ENCODE results near the gene TCF7L1.
"Not testable (repeated sequence)": the region's sequence is repeated elsewhere in the genome, so short reads cannot be mapped to it uniquely, and the experiment has no call there.

TCF7L1 gene

GRCh38 chr2:85291425-85292023, 158.3 kb downstream of the TCF7L1 start:
- DNase-seq: no peak

DNA sequence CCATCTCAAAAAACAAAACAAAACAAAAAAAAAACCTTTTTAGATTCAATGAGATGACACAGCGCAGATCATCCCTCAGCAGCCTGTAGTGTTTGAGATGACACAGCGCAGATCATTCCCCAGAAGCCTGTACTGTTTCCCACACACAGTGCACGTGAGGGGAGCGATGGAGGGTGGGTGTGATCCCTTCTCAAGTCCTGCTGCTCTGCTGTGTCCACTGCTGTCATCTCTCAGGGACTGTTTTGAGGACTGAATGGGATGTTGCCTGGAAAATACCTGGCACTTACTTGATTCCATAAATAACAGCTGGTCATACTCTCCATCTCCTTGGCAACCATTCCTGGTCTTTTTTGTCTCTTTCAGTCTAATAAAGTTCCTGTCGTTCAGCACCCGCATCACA, 168.9 kb downstream of the TCF7L1 start:
- no peak for DNase-seq

- DNase-seq: no peak
These were observed 170.8 kb downstream of the TCF7L1 start for GRCh38 chr2:85303780-85304531.

DNA sequence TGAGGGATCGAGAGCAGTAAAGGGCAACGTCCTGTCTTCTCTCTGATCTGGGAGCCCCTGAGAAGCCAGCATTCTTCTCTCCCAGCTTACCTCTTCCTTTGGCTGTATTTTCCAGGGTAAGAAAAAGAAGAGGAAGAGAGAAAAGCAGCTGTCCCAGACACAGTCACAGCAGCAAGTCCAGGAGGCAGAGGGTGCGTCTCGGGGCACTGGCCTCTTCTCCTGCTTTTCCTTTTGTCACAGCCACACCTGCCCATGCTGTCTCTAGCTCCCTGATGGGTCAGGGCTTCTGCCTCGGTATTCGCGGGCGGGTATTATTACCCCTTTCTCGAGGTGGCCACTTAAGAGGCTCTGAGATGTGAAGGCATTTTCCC, 174.3 kb downstream of the TCF7L1 start:
- DNase-seq: no peak

DNA sequence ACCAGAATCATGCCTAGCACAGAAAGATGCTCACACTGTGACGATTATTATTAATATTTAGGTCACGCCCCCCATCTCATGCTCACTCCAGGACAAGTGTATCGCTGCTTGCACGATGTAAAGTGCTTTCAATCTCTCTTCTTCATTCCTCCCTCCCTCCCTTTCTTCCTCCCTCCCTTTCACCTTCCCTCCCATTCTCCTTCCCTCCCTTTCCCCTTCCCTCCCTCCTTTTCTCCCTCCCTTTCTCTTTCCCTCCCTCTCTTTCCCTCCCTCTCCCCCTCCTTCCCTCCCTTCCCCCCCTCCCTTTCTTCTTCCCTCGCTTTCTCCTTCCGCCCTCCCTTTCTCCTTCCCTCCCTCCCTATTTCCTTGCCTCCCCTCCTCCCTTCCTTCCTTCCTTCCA, 175.0 kb downstream of the TCF7L1 start:
- no peak for DNase-seq

GRCh38 chr2:85308896-85309555, 175.8 kb downstream of the TCF7L1 start:
- DNase-seq: no peak

DNA sequence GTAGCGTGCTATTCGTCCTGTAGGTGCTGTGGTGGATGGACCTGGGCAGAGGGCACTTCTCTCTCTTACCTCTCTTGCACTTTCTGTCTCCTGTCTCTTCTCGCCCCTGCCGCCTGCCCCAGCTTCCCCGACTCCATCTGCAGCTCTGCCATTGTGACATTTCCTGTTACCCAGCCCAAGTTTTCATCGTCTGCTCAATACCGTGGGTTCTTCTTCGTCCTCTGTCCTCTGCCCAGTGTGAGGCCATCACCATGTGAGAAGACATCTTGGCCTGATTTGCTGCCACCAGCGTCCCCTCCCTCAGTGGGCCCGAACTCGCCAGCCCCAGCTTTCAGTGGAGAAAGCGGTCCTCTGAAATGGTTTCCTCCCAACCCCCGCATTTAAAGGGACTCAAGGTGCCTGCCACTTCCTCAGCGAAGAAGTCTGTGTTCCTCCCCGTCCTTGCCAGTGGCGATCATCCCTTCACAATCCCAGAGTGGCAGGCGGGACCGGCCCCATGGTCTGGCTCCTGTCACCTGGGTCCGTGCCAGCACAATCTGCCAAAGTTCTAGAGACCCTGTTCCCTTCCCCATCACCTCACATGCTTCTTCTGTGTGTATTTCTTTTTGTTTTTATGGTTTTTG, 176.6 kb downstream of the TCF7L1 start:
- DNase-seq: no peak

DNA sequence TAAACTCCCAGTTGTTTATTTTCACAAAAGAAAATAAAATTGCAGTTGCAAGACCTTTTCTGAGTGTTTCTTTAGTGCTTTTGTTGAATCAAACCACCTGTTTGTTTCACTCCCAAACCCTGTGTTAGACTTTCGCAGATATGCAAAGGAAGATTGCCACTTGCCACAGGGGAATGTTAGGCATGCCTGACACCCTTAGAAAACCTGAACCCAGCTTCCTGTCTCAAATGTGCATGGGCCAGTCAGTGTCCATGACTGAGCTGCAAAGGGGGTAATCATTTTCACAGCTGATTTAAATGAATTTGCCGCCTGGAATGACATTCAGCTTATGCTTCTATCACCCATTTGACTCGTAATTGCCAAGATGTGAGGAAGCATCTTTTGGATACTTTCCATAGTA, 177.1 kb downstream of the TCF7L1 start:
- DNase-seq: no peak

DNA sequence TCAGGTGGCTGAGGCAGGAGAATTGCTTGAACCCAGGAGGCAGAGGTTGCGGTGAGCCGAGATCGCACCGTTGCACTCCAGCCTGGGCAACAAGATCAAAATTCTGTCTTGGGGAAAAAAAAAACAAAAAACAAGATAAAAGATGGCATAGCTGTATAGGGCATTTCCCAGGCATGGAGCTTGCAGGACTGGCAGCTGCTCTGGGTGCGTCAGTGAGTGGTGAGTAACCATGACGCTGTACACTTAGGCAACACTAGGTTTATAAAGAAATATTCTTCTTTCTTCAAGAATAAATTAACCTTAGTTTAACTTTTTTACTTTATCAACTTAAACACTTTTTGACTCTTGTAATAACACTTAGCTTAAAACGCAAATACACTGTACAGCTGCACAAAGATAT, 179.2 kb downstream of the TCF7L1 start:
- DNase-seq: no peak

DNA sequence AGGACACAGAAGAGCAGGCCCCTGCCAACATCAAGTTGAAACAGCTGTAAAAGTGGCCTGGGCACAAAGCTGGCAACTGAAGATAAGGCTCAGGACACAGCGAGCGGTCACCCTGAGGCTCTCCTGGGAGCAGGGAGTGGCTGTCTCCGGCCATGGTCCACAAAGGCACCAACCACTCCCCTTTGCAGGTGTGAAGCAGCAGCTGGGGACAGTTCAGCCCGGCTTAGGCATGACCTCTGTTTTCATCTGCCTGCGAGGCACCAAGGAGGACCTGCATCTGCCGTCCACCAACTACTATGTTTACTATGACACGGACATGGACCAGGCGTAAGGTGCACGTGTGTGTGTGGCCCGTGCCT, 181.7 kb downstream of the TCF7L1 start:
- DNase-seq: no peak

GRCh38 chr2:85315921-85316320, 182.7 kb downstream of the TCF7L1 start:
- not testable (repeated sequence) for DNase-seq

DNA sequence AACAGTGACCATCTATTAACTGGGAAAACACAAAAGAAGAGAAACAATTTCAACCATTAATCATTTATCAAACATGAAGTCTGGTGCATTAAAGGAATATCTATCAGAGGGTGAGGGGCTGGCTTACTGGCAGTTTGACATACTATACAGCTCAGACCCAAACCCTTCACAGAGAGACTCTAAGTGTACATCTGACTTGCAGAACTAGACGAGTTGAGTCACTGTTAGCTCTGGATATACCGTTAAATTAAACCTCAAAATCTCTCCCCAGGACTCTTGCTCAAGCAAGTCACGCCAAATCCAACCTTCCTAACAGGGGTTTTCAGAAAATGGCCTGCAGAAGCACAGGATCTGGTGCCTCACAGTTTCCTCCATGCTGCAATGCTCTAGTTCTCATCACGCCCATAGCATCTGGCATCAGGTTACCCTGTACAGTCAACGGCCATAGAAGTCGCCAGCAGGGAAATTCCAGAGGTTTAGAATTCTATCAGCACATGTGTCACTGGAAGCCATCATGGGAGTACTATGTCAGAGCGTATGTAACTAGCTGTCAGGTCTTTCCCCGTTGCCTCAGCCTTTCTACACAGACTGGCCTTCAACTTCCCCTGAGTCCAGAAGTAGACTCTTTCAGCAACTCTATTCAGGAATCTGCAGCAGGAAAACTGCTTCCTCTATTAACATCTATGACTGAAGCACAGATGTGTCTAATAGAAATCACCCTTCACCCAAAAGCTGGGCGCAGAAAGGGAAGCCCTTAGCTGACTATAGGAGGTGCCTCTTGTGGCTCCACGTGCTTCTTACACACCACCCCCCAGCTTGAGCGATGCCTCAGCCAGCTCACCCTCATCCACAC, 185.3 kb downstream of the TCF7L1 start:
- DNase-seq: no peak

DNA sequence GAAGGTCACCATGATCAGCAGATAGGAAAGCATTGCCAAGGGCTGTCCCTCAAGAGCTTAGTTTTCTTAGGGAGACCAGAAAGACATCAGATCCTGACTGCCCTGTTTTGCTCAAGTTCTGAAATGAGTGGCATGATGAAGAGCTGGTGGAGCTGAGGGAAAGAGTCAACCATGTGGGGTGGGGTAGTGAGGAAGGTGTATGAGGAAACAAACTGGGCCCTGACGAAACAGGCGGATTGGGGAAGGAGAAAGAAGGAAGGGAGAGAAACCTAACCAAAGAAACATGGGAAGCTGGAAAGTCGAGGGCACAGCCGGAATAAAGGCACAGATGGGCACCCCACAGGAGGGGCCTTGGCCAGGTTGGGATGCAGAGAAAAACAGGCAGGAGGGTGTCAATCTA, 186.6 kb downstream of the TCF7L1 start:
- DNase-seq: no peak

GRCh38 chr2:85323351-85323987, 190.3 kb downstream of the TCF7L1 start:
- no peak for DNase-seq

- DNase-seq: not testable (repeated sequence)
These were observed 190.8 kb downstream of the TCF7L1 start for GRCh38 chr2:85323988-85324367.

DNA sequence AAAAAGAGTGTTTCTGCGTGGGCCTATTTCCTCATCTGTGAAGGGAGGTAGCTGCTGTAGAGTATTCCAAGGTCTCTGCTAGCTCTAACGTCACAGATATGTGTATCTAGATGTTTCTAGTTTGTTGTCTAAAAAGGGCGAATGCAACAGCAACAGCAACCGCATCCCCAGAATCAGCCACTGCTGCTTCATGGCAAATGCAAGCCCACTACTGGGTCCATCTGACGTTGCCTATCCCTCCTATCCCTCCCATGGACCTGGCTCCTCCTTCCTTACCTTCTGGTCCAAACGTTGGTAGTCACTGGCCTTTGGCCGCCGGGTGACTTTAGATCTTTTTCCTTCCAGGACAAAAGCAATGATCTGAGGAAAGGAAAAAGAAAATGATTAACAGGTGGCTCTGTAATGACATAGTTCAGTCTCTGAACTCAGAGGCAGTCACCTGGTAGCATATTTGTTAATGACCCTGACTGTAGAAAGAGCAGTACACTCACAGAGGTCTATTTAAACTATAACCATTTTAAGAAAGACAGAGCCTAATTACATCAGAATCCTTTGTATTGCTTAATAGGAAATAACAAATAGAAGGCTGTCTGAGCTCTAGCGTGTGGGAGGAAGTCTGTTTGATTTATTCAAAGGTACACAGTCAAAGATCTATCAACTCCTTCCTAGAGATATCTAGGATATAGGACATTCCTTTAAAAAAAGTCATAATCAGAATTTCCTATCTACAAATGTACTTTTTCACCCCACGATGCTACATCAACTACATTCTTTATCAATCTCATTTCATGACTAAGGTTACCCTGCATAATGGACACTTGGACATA, 191.7 kb downstream of the TCF7L1 start:
- DNase-seq: no peak

DNA sequence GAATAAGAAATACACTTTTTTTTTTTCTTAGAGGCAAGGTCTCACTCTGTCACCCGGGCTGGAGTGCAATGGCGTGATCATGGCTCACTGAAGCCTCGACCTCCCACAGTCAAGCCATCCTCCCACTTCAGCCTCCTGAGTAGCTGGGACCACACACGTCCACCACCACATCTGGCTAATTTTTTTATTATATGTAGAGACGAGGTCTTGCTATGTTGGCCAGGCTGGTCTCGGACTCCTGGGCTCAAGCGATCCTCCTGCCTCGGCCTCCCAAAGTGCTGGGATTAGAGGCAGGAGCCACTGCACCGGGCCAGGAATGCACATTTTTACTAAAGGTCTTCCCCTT, 192.2 kb downstream of the TCF7L1 start:
- no peak for DNase-seq

GRCh38 chr2:85326406-85327159, 193.4 kb downstream of the TCF7L1 start:
- peak; percentile 34 for DNase-seq

GRCh38 chr2:85327160-85327821, 194.1 kb downstream of the TCF7L1 start:
- DNase-seq: no peak
